NCI-H345 treated with DMSO at 0.1 percent for 48 hours (cell line): Measurements from ENCODE around the gene DNASE1L3.

Experiments
- DNase-seq: peaks from one replicate; lab custom pipeline; 2025; ENCODE audit not compliant: unreplicated experiment; lab: John Stamatoyannopoulos, UW

DNASE1L3 gene

DNA sequence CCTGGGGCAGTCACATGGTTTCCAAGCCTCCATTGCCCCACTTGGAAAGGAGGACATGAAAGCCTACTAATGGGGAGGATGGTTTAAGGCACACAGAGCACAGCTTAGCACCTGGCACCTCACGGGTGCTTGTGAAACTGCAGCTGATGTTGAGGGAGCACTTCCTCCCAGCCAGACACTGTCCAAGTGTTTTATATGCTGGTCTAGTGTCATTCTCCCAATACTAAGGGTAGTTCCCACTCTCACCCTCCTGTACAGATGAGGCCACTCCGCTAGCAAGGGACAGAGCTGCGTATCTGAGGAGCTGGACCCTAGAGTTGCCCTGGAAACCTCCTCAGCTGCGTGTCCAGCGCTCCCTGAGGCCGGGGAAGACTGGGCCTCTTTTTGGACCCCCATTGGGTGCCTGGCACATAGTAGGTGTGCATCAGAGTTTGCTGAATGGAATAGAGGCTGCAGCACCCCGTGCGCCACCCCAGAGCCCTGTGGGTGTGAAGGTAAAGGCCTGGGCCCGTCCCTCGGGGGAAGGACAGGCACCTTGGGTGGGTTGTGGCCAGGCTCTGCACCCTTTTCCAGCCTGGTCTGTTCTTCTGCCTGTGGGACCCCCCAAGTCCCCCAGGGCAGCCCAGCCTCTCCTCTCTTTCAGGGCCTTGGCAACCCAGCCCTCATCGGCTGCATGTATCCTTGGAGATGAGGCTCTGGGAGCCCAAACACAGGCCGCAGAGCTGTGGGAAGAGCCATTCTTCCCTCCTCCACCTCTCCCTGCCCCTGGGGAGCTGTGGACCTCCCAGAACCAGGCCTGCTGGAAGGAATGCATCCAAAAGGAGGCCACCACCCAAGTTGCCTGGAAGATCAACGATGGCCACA, 31.3 kb downstream of the DNASE1L3 start:
- DNase-seq = no peak

DNA sequence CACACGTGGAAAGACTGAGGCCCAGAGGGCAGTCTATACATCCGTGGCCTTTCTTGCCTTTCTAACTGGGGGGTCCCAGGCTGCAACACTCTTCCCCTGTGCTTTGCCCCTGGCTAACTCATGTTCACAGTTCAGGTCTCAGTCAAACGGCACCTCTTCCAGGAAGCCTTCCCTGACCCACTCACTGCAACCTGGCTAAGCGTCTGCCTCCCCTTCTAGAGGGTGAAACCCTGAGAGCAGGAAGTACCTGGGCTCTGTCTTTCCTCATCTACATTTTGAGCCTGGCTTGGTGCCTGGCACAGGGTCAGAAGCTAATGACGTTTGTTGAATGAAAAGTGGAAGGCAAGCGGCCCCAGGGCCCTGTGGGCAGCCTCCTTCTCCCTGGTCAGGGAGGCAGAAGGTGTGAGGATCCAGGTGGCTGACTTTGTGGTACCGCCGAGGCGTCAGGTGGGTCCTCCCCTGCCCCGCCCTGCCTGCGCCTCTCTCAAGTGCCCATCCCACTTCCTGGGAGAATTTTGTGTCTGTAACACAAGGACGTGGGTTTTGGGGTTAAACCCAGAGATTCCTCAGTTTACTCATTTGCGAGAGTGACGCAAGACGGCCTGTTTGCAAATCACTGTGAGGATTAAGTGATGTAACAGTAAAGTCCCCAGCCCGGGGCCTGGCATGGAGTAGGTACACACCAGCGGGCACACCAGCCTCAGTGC, 32.1 kb downstream of the DNASE1L3 start:
- DNase-seq = no peak

DNA sequence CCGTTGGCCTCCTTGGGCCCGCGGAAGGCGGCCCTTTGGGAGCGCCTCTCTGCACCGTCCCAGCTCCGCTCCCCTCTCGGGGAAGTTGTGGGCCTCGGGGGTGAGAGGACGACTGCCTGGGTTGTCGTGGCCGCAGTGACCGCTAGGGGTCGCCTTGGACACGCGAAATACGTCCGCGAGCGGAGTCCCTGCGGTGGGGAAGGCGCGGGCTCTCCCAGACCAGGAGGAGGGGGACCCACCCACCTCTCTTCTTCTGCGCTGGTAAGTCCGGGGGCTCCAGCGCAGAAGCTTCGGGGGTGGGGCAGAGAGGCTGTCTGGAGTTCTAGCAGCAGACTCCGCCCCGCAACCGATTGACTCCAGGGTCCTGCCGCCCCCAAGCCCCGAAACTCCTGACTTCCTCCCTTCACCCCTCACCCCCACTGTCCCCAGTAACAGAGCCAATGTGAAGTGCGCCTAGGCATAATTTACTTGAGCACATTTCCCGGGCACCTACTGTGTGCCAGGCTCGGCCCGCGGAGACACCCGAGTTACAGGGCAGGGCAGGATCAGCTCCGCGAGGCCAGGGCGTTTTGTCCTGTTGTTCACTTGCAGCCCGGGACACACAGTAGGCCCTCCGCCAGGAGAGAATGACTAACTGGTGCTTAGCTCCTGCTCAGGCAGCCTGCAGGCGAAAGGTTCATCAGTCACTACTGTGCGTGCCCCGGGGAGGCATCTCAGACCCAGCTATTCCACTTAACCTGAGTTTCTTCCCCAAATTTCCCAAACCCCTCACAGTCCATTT, 32.8 kb downstream of the DNASE1L3 start:
- DNase-seq = no peak

DNA sequence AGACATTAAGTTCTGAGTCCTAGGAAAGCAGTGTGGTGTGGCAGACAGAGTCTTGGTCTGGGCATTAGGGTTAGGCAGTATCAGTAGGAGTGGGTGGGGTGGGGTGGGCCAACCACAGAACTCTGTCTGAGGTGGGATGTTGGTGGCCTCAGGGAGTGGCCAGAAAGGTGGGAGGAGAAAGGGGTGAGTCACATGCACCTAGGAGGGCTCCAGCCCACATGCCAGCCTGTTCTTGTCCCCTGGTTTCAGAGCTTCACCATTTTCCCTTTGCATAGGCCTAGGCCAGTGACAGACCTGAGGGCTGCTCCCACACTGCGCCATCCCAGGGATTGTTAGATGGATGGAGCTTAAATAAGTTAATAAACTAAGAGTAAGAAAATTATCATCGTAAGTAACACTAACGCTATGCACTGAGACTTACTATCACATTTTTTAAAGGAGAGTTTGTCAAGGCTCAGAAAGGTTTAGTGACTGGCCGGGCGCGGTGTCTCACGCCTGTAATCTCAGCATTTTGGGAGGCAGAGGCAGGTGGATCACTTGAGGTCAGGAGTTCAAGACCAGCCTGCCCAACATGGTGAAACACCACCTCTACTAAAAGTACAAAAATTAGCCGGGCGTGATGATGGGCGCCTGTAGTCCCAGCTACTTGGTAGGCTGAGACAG, 33.8 kb downstream of the DNASE1L3 start:
- DNase-seq = no peak

DNA sequence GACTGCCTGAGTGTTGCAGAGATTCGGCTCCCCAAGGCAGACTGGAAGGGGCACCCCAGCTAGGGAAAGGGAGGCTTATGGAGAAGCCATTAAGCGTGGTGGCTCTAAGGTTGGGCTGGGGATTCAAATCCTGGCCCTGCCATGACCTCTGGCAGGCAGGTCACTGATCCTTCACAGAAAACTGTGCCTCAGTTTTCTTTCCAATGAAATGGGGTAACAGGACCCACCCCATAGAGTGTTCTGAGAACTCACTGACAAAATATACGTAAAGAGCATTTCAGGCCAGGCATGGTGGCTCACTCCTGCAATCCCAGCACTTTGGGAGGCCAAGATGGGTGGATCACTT, 34.6 kb downstream of the DNASE1L3 start:
- no peak for DNase-seq

DNA sequence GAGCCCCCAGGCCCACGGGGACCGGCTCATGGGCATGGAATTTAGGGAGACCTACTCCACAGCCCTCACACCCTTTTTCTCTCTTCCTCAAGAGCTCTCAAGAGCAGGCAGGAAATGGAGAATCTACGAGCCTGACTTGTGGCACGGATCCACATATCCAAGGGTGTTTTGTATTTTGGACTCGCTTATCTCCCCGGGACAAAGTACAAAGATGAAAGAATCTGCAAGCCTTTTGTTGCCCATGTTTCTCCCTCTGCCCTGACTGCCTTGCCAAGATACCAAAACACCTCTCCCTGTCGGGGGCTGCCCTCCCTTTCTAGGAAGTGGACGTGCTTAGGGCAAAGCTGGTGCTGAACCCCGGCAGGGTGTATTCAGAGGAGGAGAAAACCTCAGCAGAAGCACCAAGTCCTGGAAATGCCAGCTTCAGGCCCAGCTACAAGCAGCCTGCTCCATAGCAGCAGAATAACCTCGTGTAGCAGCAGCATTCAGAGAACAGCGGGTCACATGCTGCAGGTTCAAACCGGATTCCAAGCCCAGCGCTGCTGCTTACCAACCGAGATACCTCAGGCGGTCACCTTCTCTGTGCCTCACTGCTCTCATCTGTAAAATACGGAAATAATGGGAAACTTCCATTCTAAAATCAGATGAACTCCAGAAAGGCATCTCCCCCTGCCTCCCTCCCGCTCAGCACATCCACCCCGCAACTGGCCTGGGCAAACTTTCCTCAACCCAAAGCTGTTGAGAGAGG, 35.2 kb downstream of the DNASE1L3 start:
- no peak for DNase-seq

DNA sequence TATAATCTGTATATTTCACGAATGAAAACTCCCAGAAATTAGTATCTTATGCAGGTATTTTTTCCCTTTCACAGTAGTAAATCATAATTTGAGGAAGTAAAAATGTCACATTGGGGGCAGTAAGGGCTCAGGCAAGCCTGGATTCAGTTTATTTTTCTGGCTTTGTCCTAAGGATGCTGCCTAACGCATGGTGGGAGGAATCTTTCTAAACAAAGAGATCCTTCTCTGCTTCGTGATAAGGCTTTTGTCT, 35.7 kb downstream of the DNASE1L3 start:
- DNase-seq = no peak

DNA sequence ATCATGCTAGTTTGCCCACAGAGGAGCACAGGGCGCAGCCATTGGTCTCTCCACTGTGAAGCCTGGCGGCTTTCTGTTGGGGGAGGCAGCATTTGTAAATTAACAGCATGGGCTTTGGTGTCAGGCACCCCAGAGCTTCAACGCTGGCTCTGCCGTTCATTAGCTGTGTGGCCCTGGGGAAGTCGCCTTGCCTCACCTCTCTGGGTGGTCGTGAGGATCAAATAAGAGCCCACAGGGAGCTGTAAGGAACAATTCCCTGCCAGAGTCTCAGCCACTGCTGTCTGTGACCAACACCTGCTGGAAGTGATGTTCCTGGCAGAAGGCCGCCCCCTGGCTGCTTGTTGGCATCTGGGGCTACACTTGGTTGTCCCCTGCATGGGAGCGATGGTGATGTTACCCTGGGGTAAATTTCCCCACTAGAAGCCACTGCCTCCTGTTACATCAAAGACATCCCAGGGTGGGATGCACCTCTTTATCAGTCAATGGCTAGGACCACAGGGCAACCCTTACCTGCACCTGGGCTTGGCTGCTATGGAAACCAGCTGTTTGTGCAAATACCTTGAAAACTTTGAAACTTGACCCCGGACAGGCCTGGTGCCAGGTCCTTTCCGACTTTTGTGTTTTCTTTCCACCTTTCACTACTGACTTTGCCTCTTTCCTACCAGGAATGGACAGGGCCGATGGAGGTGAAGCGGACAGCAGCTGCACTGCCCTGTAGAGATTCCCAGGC, 36.9 kb downstream of the DNASE1L3 start:
- no peak for DNase-seq

DNA sequence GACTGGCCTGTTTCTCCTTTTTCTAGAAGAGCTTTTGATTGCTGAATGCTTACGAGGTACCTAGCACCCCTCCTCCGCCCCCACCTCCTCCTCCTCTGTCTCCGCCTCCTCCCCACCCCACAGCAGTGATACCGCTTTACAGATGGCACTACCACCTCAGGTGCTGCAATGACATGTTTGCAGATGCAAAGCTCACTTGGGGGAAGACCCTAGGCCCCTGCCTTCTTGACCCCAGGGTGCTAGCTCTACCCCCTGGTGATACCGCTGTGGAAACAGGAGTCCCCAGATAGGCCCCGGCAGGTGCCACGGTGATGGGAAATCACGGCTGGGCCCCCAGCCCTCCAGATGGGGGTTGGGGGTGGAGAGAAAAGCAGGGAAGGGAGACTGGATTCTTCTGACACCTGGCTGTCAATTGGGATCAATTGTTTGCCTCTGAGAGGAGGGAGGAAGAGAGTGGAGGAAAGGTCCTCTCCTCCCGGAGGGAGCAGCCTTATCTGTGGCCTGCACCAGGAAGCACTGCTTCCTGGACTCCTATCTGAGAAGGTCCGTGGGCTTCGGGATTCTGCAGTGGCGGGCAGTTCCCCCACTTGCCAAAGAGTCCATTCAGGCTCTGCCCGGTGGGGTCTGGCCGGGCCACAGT, 37.6 kb downstream of the DNASE1L3 start:
- no peak for DNase-seq

DNA sequence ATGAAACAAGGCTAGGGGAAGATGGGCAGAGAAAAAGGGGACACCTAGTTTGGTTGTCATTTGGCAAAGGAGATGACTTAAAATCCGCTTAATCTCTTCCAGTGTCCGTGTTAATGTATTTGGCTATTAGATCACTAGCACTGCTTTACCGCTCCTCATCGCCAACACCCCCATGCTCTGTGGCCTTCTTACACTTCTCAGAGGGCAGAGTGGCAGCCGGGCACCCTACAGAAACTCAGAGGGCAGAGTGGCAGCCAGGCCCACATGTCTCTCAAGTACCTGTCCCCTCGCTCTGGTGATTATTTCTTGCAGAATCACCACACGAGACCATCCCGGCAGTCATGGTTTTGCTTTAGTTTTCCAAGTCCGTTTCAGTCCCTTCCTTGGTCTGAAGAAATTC, 39.6 kb downstream of the DNASE1L3 start:
- no peak for DNase-seq

DNA sequence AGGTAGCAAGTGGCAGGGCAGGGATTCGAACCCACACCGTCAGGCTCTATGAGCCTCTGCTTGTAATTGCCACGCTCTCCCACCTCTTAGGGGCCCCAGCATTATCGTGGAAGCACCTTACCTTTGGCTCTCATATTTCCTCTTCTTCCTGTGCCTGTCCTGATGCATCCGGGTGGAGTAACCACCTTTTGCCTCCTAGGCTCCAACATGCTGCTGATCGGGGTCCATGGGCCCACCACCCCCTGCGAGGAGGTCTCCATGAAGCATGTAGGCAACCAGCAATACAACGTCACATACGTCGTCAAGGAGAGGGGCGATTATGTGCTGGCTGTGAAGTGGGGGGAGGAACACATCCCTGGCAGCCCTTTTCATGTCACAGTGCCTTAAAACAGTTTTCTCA, 40.4 kb downstream of the DNASE1L3 start:
- no peak for DNase-seq

DNA sequence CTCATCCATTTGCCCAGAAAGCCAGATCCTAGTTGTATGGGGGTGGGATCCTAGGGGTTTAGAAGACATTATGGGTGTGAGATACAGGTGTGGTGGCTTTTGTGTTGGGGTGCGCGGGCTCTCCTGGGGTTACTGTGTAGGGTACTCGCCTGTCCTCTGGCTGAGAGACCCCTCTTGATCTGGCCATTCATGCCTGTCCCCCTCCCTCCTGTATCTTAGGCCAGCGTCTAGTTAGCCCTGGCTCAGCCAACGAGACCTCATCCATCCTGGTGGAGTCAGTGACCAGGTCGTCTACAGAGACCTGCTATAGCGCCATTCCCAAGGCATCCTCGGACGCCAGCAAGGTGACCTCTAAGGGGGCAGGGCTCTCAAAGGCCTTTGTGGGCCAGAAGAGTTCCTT, 41.4 kb downstream of the DNASE1L3 start:
- DNase-seq = no peak

DNA sequence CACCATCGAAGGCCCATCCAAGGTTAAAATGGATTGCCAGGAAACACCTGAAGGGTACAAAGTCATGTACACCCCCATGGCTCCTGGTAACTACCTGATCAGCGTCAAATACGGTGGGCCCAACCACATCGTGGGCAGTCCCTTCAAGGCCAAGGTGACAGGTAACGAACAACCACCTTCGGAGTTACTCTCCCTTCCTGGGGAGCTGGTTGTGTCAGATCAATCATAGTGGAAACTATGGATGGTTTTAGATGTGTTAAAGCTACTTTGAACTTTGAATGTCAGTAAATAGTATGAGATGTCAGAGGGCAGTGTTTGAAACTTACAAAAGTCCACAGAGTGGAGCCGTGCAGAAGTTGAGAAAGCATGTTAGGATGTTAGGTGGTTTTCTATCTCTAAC, 42.3 kb downstream of the DNASE1L3 start:
- DNase-seq = no peak

DNA sequence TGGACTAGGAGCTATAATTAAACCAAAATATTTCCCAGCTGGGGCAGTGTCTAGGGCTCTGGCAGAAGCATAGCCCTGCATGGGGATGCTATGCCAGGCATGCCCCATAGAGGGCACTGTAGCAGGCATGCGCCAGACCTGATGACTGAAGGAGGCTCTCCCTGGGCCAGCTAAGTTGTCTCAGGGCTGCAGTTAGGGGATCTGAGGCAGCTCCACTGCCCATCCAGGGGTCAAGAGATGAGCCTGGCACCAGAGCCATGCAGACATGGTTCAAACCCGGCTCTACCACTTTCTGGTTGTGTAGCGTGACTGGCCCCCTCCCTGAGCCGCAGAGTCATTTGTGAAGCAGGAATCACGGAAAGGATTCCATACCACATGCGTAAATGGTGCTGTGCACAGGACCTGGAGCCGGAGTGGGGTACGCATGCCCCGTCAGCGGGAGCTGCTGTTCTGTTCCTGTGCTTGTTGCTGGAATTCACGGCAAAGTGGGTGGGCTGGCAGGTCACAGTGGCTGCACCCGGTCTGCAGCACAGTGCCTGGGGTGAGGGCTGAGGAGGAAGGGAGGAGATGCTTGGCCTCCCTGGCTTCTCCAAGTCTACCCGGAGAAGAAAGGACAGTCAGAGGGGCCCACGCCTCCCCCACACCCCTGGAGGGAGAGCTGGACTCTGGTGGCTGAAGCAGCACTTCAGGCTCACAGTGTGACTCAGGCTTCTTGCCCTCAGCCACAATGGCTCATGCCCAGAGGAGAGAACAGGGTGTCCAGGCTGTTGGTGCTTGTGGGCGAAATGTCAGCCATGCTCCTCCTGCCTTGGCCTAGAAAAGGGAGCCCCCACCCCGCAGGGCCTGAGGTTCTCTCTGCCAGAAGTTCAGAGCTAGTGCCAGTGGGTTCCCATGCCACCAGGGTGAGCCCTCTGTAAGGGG, 43.1 kb downstream of the DNASE1L3 start:
- DNase-seq = no peak

DNA sequence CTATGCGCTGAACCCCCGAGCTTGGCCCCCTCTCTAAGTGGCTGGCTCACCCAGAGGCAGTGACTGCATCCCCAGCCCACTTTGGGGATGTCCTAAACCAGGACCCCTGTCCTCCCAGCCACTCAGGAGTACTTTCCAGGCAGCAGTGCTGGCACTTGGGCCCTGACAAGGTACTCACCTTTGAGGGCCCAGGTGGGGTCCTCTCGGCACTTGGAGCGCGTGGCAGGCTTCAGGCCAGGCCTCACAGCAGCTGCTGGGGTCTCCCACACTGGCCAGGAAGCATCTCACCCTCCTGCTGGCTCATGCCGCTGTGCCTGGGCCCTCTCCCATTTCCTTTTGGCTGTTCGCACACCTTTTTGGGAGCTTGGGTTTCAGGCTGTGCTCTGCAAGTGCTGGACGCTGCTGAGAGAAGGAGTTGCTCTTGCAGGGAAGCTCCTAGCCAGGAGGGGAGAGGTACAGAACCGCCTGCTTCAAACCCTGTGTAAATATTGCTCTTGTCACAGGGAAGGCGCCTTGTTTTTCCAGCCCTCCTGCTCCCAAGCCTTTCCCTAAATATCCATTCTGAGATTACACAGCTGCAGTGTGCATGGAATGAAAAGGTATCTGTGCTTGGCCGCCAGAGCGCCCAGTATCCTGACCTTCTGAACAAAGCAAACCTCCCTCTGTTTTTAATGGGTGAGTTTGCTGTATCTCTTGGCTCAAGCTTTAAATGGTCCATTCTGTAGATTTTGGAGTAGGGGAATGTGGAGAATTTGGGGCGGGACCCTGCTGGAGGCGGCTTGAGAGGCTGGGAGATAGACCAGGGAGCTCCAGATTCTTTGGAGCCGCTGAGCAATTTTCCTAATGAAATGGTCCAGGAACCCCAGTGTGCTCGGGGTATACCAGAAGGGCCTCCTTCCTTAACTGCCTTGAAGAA, 45.6 kb downstream of the DNASE1L3 start:
- no peak for DNase-seq

DNA sequence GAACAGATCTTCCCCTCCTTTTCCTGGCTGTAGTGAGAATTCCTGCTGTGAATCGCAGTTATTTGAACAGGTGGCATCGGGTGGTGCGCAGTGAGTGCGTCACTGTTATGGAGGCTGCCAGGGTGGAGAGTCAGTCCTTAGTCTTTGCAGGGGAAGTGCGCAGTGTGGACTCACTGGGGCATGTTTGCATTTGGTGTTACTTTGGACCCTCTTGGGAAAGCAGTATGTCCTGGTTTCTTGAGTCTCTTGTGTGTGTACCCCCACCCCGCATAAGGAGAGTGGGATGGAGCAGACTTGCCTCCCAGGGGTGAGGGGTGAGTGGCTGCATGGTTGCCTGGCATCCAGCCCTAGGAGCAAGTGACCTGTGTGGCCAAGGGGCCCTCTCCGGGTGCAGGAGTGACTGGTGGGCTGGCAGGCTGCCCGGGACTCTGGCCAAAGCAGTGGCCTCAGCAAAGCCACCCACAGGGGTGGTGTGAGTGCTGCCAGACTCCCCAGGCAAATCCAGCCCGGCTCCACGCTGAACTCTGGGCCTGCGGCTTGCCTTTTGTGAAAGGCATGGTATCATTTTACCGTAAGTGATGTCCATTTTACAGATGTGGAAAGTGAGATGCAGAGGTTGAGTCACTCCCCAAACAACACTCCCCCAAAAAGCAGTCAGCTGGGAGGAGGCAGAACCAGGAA, 46.4 kb downstream of the DNASE1L3 start:
- DNase-seq = peak; percentile 64

DNA sequence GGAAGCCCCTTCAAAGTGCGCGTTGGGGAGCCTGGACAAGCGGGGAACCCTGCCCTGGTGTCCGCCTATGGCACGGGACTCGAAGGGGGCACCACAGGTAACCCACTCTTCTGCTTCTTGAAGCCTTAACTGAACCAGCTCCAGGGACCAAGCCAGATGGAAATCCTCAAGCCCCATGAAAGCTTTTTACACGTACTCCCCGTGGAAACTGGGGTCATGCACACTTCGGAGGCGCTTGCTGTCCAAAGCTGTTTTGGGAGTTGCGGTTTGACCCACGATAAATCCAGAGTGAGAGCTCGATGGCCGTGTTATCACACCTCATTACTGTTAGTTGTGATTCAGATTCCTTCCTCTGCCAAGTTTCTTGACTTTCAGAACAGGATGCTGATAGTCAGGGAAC, 47.5 kb downstream of the DNASE1L3 start:
- DNase-seq = no peak
